C4-2B (cell line): Measurements from ENCODE around the gene CBLN3.

Experiments
- ZFX ChIP-seq: fragments of 450-650 bp; IDR thresholded peaks from 2 replicates; pipeline ENCODE4 v1.6.1; 2017
- TF ChIP-seq, protein P1 (sequence below): fragments of 450-650 bp; conservative IDR thresholded peaks from 2 replicates; pipeline ENCODE4 v1.5.1; 2017; ENCODE audit warnings: mild to moderate bottlenecking

DNA sequence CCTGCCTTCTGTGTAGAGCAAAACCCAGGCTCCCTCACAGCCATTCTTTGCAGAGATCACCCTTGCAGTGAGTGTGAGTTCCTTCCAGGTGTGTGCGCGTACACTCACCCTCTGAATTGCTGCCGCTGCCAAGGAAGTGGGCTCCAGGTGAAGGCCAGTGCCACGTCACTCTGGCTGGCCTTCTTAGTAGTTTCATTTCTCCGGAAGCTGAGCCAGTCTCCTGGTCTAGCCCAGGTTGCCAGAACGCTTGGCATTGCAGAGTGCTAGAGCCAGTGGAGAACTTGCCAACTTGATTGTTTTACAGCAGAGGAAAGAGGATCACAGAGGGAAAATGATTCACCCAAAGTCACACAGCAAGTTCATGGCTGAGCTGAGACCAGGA is 11.0 kb downstream of the CBLN3 start:
- TF ChIP-seq, protein P1, sequence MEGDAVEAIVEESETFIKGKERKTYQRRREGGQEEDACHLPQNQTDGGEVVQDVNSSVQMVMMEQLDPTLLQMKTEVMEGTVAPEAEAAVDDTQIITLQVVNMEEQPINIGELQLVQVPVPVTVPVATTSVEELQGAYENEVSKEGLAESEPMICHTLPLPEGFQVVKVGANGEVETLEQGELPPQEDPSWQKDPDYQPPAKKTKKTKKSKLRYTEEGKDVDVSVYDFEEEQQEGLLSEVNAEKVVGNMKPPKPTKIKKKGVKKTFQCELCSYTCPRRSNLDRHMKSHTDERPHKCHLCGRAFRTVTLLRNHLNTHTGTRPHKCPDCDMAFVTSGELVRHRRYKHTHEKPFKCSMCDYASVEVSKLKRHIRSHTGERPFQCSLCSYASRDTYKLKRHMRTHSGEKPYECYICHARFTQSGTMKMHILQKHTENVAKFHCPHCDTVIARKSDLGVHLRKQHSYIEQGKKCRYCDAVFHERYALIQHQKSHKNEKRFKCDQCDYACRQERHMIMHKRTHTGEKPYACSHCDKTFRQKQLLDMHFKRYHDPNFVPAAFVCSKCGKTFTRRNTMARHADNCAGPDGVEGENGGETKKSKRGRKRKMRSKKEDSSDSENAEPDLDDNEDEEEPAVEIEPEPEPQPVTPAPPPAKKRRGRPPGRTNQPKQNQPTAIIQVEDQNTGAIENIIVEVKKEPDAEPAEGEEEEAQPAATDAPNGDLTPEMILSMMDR, result no peak
- TF ChIP-seq ZFX, result no peak
